NCI-H345 (cell line): ENCODE data around the gene ANAPC7.
A peak's percentile ranks its signal among the peaks of the same experiment; 100 is the strongest.
"Not testable (repeated sequence)": the region's sequence is repeated elsewhere in the genome, so short reads cannot be mapped to it uniquely, and the experiment has no call there.

Experiments used
- DNase-seq: peaks from one replicate; lab custom pipeline; 2025; lab: John Stamatoyannopoulos, UW

Gene ANAPC7

GRCh38 chr12:110403146-110403975, at the start of gene ANAPC7:
Gene ANAPC7 (minus strand): TSS chr12:110403708. CDS start chr12:110403627, 81 bp downstream.
- DNase-seq: peak; percentile 90

GRCh38 chr12:110451263-110451662, 47.8 kb upstream of the ANAPC7 start:
- no peak for DNase-seq

GRCh38 chr12:110449799-110450497, 46.4 kb upstream of the ANAPC7 start, which contains the start of gene ARPC3:
Gene ARPC3 (minus strand): TSS chr12:110450337. CDS start chr12:110450260, 77 bp downstream.
- peak; percentile 96 for DNase-seq

- no peak for DNase-seq
Measured at GRCh38 chr12:110444455-110444854, 40.9 kb upstream of the ANAPC7 start.

- no peak for DNase-seq
Measured at GRCh38 chr12:110436231-110436630, 32.7 kb upstream of the ANAPC7 start.

- no peak for DNase-seq
Measured at GRCh38 chr12:110431957-110432587, 28.6 kb upstream of the ANAPC7 start.

GRCh38 chr12:110429676-110430075, 26.2 kb upstream of the ANAPC7 start:
- DNase-seq: not testable (repeated sequence)

- no peak for DNase-seq
Measured at GRCh38 chr12:110426406-110426805, 22.9 kb upstream of the ANAPC7 start.

- DNase-seq: no peak
Measured at GRCh38 chr12:110424237-110424636, 20.7 kb upstream of the ANAPC7 start.

- no peak for DNase-seq
Measured at GRCh38 chr12:110421701-110422100, 18.2 kb upstream of the ANAPC7 start.

GRCh38 chr12:110421159-110421661, 17.7 kb upstream of the ANAPC7 start:
- no peak for DNase-seq

- DNase-seq: not testable (repeated sequence)
Measured at GRCh38 chr12:110420644-110421043, 17.1 kb upstream of the ANAPC7 start.

- not testable (repeated sequence) for DNase-seq
Measured at GRCh38 chr12:110417113-110417512, 13.6 kb upstream of the ANAPC7 start.

- DNase-seq: not testable (repeated sequence)
Measured at GRCh38 chr12:110410086-110410485, 6.6 kb upstream of the ANAPC7 start.

GRCh38 chr12:110405126-110405662, 1.7 kb upstream of the ANAPC7 start:
- not testable (repeated sequence) for DNase-seq

GRCh38 chr12:110403976-110404682, 621 bp upstream of the ANAPC7 start:
- peak; percentile 81 for DNase-seq

- no peak for DNase-seq
Measured at GRCh38 chr12:110382683-110383082, 20.8 kb downstream of the ANAPC7 start.

GRCh38 chr12:110379631-110380030, 23.9 kb downstream of the ANAPC7 start:
- DNase-seq: no peak

GRCh38 chr12:110379197-110379596, 24.3 kb downstream of the ANAPC7 start:
- DNase-seq: no peak

- DNase-seq: not testable (repeated sequence)
Measured at GRCh38 chr12:110378131-110378790, 25.2 kb downstream of the ANAPC7 start.
